22Rv1 (cell line): ENCODE results near the gene SLC1A7.

Experiments used
- H3K27ac ChIP-seq: fragments of 450-650 bp; 2 replicates; pipeline ENCODE4 v1.5.1; 2017
- CTCF ChIP-seq: fragments of 450-650 bp; IDR thresholded peaks from 2 replicates; pipeline ENCODE4 v1.5.1; 2017; ENCODE audit warnings: mild to moderate bottlenecking
- ZFX ChIP-seq: fragments of 450-650 bp; IDR thresholded peaks from 2 replicates; pipeline ENCODE4 v1.6.1; 2017; ENCODE audit warnings: antibody characterized with exemption, borderline replicate concordance

SLC1A7 gene

GRCh38 chr1:53091841-53092645 lies 50.4 kb downstream of the SLC1A7 start:
- H3K27ac ChIP-seq = no peak overlapping the region
- TF ChIP-seq ZFX (no peak), CTCF (no peak)

- H3K27ac ChIP-seq = no peak overlapping the region
- TF ChIP-seq CTCF = no peak
- no peak for TF ChIP-seq ZFX
Measured at GRCh38 chr1:53090227-53091147, 52.0 kb downstream of the SLC1A7 start.

GRCh38 chr1:53089478-53090226 lies 52.8 kb downstream of the SLC1A7 start:
- no peak overlapping the region for H3K27ac ChIP-seq
- TF ChIP-seq ZFX (no peak), CTCF (no peak)

- no peak overlapping the region for H3K27ac ChIP-seq
- no peak for TF ChIP-seq ZFX
- no peak for TF ChIP-seq CTCF
Measured at GRCh38 chr1:53088616-53089300, 53.7 kb downstream of the SLC1A7 start.

- no peak for TF ChIP-seq ZFX
- TF ChIP-seq CTCF = no peak
- H3K27ac ChIP-seq = no peak overlapping the region
Measured at GRCh38 chr1:53087332-53088285, 54.8 kb downstream of the SLC1A7 start.
